Activated CD4-positive, alpha-beta T cell treated with anti-CD3 and anti-CD28 coated beads, Interleukin-2, amount 10 ng/mL, durations not matched to agents 24 days and 14 days (primary cell): ENCODE data around the gene DMP1. TPM values are rescaled to one million over a fixed set of nuclear protein-coding genes. Genes with fewer than 3 reads are reported as not detected.
A peak's percentile ranks its signal among the peaks of the same experiment; 100 is the strongest.
"Not testable (repeated sequence)": the region's sequence is repeated elsewhere in the genome, so short reads cannot be mapped to it uniquely, and the experiment has no call there.

Experiments
- DNase-seq: peaks from one replicate; pipeline ENCODE4 v3.0.0; 2022
- H3K27ac Mint-ChIP-seq: one replicate; pipeline ENCODE4 v1.8.0; 2022; ENCODE audit warnings: mild to moderate bottlenecking, mixed read lengths
- H3K27me3 Mint-ChIP-seq: one replicate; pipeline ENCODE4 v1.8.0; 2022; ENCODE audit warnings: mixed read lengths
- H3K36me3 Mint-ChIP-seq: one replicate; pipeline ENCODE4 v1.8.0; 2022; ENCODE audit warnings: low read depth, mild to moderate bottlenecking, mixed read lengths
- H3K4me1 Mint-ChIP-seq: one replicate; pipeline ENCODE4 v1.8.0; 2021; ENCODE audit warnings: mixed read lengths
- H3K4me3 Mint-ChIP-seq: one replicate; pipeline ENCODE4 v1.8.0; 2022; ENCODE audit warnings: mild to moderate bottlenecking, moderate library complexity, mixed read lengths
- H3K9me3 Mint-ChIP-seq: one replicate; pipeline ENCODE4 v1.8.0; 2021; ENCODE audit warnings: mixed read lengths
- intact Hi-C: fragments of 100-400 bp; cut with micrococcal nuclease; formaldehyde crosslinking; loops from one replicate; pipeline ENCODE4 v1.15.1; 2023
- total RNA-seq: library from RNA; stranded (reverse); gene quantifications from 2 replicates; pipeline ENCODE4 v1.2.3, GENCODE V29; 2022

Gene DMP1
- total RNA-seq, 1 donor from 2014 or later: not detected

DNA sequence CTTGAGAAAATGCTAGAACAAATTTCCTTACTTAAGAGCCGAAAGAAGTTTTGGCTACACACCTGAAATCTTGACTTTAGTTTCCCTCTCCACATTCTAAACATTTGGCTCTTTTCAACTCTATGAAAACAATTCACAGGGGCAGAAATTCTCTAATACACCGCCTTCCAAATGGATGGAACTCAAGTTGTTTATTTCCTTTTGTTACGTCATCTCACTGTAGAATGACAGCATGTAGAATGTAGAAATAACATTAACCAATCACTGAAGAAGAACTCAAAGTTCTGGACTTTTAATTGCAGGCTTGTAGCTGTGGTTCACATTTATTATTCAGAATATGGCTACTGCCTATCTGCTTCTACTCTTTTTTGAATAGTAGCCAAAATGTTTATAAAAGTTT, 1.9 kb downstream of the DMP1 start:
- no peaks in the 10 kb centered on the region for H3K9me3 Mint-ChIP-seq
- H3K4me3 Mint-ChIP-seq: no peak overlapping the region
- intact Hi-C loops: no loop called here
- H3K27ac Mint-ChIP-seq: no peak overlapping the region
- no peaks in the 10 kb centered on the region for H3K4me1 Mint-ChIP-seq
- peaks cover 3% of the 10 kb centered on the region for H3K27me3 Mint-ChIP-seq
- H3K36me3 Mint-ChIP-seq: no peaks in the 10 kb centered on the region
- no peak for DNase-seq

DNA sequence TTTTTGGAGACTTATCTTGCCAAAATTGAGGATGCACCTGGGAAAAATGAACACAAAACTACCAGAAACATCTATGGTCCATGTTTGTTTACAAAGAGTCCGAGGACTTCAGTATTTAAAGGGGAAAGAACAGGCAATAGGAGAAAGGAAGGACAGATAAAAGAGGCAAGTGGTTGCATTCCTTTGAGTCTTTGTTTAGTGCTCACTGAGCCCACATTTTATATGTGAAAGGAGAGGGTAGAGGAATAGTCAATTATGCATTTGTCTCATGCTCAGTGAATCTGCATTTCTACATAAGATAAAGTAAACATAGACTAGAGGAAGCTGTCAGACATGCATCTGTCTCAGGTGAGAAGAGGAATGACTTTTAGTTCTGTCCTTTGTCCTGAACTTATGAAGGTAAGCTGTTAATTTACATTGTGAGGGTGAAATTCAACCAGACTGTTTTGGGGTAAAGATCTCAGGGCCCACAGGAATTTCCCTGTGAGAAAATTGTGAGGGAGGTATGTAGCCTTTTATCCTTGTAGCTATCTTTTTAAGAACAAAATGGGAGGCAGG, 4.5 kb downstream of the DMP1 start:
- DNase-seq: no peak
- no peaks in the 10 kb centered on the region for H3K36me3 Mint-ChIP-seq
- H3K27me3 Mint-ChIP-seq: peaks cover 3% of the 10 kb centered on the region
- H3K4me3 Mint-ChIP-seq: no peak overlapping the region
- intact Hi-C loops: no loop called here
- no peaks in the 10 kb centered on the region for H3K4me1 Mint-ChIP-seq
- no peak overlapping the region for H3K27ac Mint-ChIP-seq
- H3K9me3 Mint-ChIP-seq: no peaks in the 10 kb centered on the region

DNA sequence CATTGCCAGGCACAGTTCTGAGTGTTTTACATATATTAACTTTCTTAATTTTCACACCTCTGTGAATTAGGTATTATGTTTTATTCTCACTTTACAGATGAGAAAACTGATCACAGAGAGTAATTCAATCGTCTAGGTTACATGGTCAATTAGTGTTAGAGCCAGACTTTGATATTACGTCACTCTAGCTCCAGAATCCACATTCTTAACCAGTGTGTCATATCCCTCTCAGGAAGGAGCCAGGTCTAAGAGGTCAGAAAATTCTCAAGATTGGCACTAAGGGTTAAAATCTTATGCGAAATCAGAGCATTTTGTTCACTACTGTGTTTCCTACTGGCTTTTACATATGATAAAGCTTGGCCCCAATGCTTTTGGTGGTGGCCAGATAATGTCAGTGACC, 7.4 kb downstream of the DMP1 start:
- Mint-ChIP-seq H3K27me3 (peaks cover 3% of the 10 kb centered on the region), H3K27ac (no peak overlapping the region), H3K4me1 (no peaks in the 10 kb centered on the region), H3K36me3 (no peaks in the 10 kb centered on the region), H3K9me3 (no peaks in the 10 kb centered on the region), H3K4me3 (no peak overlapping the region)
- intact Hi-C loops: no loop called here
- DNase-seq: no peak

DNA sequence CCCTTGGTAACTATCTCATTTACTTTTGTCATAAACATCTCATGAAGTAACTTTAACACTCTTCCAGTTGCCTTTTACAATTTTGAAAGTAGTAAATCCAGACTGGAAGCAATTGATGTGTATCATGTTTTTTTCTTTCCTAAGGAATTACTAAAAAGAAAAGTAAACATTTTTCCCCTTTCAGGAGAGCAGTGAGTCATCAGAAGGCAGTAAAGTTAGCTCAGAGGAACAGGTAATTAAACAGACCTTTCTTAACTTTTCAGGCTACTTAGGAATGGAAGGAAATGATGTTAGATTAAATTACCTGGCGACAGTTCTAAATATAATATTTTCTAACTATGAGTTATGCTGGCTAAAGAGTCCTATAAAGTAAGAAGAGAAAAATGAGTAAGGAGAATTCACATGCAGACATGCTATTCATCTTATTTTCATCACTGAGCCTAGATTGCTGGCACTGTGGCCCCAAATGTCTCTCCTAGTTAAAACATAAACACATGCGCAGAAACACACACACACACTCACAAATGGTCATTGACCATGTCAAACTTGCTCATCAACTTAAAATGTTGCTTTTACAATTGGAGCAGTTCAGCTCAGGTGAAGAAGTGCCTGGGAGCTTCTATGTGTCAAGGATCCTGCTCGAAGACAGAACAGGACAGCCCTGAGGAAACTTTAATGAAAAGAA, 9.3 kb downstream of the DMP1 start:
- Mint-ChIP-seq H3K27me3 (peaks cover 3% of the 10 kb centered on the region), H3K27ac (no peak overlapping the region), H3K36me3 (no peaks in the 10 kb centered on the region), H3K4me3 (no peak overlapping the region), H3K9me3 (no peaks in the 10 kb centered on the region), H3K4me1 (no peaks in the 10 kb centered on the region)
- intact Hi-C loops: no loop called here
- DNase-seq: no peak

DNA sequence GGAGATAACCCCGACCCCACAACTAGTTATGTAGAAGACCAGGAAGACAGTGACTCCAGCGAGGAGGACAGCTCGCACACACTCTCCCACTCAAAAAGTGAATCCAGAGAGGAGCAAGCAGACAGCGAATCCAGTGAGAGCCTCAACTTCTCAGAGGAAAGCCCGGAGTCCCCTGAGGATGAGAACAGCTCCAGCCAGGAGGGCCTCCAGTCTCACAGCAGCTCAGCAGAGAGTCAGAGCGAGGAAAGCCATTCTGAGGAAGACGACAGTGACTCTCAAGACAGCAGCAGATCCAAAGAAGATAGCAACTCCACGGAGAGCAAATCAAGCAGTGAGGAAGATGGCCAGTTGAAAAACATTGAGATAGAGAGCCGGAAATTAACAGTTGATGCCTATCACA, 12.8 kb downstream of the DMP1 start:
- Mint-ChIP-seq H3K4me1 (no peaks in the 10 kb centered on the region), H3K36me3 (no peaks in the 10 kb centered on the region)

DNA sequence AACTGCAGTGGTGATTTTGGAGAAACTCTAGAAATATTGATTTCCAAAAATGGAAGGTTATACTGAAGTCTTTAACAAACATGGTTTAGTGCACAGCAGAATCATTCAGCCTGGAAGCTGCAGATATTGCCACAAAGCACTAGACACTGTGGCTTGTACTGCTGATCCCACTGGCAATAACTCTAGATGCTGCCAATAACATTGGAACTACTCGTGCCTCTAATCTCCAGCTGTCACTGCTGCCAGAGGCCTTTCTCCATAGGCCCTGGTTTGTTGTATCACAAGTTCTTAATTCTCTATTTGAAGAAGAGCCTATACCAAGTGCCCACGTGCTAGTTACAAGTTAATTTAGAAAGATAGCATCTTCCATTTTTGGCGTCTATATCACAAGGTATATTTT, 19.3 kb downstream of the DMP1 start:
- H3K4me1 Mint-ChIP-seq: no peaks in the 10 kb centered on the region
- intact Hi-C loops: no loop called here
- no peak overlapping the region for H3K4me3 Mint-ChIP-seq
- H3K27me3 Mint-ChIP-seq: peaks cover 2% of the 10 kb centered on the region
- peaks cover 14% of the 10 kb centered on the region for H3K9me3 Mint-ChIP-seq
- no peak for DNase-seq
- H3K36me3 Mint-ChIP-seq: no peaks in the 10 kb centered on the region
- no peak overlapping the region for H3K27ac Mint-ChIP-seq

More for the DNA sequence above, 12.8 kb downstream of the DMP1 start:
- H3K27ac Mint-ChIP-seq: no peak overlapping the region
- H3K27me3 Mint-ChIP-seq: no peaks in the 10 kb centered on the region
- intact Hi-C loops: no loop called here
- no peaks in the 10 kb centered on the region for H3K9me3 Mint-ChIP-seq
- DNase-seq: no peak
- H3K4me3 Mint-ChIP-seq: no peak overlapping the region

DNA sequence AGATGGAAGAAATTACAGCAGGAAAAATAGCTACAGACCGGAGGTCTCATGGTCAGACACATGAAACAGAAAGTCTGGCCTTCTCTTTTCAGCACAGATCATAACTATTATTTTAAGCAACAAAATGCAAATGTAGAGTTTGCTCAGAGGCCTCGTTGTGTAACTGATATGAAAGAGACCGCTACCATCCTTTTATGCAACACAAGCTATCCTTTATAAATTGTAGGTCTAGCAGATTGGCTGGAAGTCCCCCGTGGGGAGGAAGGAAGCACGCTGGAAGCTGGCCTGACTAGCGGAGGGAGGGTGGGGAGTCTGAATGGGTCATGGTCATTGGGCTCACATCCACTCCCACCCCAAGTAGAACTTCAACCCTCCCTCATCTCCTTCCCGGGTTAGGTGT, 27.7 kb downstream of the DMP1 start:
- no peaks in the 10 kb centered on the region for H3K36me3 Mint-ChIP-seq

DNA sequence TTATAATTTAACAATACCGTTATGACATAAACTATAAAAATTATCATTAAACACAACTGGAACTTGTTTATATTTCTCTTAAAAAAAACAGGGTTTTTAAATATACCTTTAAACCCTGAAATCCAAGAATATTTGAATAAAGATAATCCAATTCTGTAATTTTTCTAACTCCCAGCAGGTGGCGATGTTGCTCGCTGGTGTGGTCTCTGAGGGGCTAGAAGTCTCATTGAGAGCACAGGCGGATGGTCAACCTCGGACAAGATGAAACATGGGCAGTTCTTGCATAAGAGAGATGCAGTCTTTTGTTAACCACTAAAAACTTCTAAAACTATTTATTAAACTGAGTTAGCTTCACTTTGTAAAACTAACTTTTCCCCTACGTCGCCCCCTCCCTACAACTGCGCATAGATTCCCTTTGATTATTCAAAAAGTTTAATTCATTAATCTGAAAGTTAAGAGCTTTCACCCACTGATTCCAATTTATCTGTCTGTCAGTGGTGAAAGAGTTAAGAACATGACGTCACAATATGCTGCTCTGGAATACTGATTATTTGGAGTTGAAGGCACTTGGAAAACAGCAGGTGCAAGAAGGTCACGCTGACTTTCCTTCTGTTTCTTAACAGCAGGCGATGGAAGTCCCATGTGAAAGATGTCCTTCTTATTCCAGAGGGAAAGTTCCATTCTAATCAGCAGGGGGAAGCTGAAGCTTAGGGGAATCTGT, 29.5 kb downstream of the DMP1 start:
- Mint-ChIP-seq H3K9me3 (no peaks in the 10 kb centered on the region), H3K36me3 (no peaks in the 10 kb centered on the region), H3K4me3 (no peak overlapping the region), H3K27ac (no peak overlapping the region), H3K27me3 (no peaks in the 10 kb centered on the region), H3K4me1 (no peaks in the 10 kb centered on the region)
- DNase-seq: peak; percentile 64
- intact Hi-C loops: loop anchor here (2.0 to 10.0 kb wide), 3 partner anchors 169 to 533 kb away; partner anchors contain the start of gene SPP1

More for the DNA sequence above, 27.7 kb downstream of the DMP1 start:
- Mint-ChIP-seq H3K4me1 (no peaks in the 10 kb centered on the region), H3K27ac (no peak overlapping the region), H3K9me3 (peaks cover 8% of the 10 kb centered on the region), H3K4me3 (no peak overlapping the region), H3K27me3 (no peaks in the 10 kb centered on the region)
- DNase-seq: no peak
- intact Hi-C loops: loop anchor here (2.0 to 10.0 kb wide), 3 partner anchors 171 to 535 kb away; partner anchors contain the start of gene SPP1

DNA sequence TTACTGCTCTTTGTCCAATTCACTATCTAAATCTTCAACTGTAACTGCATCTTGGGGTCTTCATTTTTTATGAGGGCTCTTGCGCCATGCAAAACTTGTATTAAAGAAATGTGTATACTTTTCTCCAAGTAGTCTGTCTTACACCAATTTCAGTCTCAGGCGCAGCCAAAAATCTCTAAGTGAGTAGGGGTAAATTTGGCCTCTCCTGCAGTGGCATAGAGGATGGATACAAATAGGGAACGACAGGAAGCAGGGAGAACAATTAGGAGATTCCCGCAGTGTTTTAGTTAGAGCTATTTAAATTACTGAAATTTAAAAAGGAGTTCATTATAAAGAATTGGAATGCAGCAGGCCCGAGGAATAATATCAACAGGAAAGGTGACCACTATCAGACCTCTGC, 30.2 kb downstream of the DMP1 start:
- no peaks in the 10 kb centered on the region for H3K36me3 Mint-ChIP-seq
- H3K9me3 Mint-ChIP-seq: no peaks in the 10 kb centered on the region
- no peaks in the 10 kb centered on the region for H3K27me3 Mint-ChIP-seq
- intact Hi-C loops: no loop called here
- H3K4me3 Mint-ChIP-seq: no peak overlapping the region
- no peaks in the 10 kb centered on the region for H3K4me1 Mint-ChIP-seq
- DNase-seq: no peak
- H3K27ac Mint-ChIP-seq: no peak overlapping the region

DNA sequence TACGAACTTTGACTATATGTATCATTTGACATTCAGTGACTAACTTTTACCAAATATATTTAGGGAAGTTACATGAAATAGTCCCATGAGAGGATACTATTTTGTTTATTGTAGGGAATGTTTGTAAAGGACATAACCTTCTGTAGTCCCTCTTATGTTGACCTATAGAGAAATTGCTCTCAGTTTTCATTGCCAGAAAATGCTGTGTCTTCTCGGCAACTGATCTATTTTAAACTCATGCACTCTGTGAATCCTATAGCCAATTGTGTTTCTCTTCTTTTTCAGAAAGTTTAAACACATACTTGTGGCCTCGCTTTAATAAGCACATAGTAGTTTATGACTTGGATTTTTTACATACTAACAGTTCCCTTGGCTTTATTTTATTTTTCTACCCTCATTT, 38.2 kb downstream of the DMP1 start:
- intact Hi-C loops: no loop called here

DNA sequence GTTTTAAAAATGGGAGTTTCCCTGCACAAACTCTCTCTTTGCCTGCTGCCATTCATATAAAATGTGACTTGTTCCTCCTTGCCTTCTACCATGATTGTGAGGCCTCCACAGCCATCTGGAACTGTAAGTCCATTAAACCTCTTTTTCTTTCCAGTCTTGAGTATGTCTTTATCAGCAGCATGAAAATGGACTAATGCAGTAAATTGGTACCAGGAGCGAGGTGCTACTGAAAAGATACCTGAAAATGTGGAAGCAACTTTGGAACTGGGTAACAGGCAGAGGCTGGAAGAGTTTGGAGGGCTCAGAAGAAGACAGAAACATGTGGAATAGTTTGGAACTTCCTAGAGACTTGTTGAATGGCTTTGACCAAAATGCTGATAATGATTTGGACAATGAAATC, 40.9 kb downstream of the DMP1 start:
- H3K27me3 Mint-ChIP-seq, H3K36me3 Mint-ChIP-seq, intact Hi-C loops, H3K4me1 Mint-ChIP-seq, DNase-seq, H3K27ac Mint-ChIP-seq, H3K4me3 Mint-ChIP-seq, H3K9me3 Mint-ChIP-seq: not testable (repeated sequence)

More for the DNA sequence above, 38.2 kb downstream of the DMP1 start:
- Mint-ChIP-seq H3K4me1 (no peaks in the 10 kb centered on the region), H3K36me3 (no peaks in the 10 kb centered on the region), H3K27ac (no peak overlapping the region), H3K4me3 (no peak overlapping the region), H3K9me3 (peaks cover 6% of the 10 kb centered on the region), H3K27me3 (no peaks in the 10 kb centered on the region)
- DNase-seq: no peak

DNA sequence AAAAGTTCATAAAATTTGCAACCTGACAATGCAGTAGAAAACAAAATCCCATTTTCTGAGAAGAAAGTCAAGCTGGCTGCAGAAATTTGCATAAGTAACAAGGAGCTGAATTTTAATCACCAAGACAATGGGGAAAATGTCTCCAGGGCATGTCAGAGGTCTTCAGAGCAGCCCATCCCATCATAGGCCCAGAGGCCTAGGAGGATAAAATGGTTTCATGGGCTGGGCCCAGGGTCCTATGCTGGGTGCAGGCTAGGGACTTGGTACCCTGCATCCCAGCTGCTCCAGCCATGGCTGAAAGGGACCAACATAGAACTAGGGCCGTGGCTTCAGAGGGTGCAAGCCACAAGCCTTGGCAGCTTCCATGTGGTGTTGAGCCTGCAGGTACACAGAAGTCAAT, 42.0 kb downstream of the DMP1 start:
- H3K9me3 Mint-ChIP-seq, intact Hi-C loops: not testable (repeated sequence)

DNA sequence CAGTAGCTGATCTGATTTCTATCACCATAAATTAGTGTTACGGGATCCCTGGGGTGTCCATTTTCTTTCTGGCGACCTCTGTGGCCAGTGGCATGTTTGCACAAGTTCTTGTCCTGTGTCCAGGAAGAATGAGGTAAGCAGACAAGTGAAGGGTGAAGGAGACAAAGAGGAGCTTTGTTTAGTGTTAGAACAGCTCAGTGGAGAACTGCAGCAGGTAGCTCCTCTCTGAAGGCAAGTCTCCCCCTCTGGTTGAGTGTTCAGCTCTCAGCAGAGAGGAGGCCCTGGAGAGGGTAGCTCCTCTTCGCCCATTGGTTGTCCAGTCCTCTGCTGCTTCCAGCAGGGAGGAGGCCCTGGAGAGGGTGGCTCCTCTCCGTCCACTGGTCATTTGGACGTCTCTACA, 47.2 kb downstream of the DMP1 start:
- H3K4me1 Mint-ChIP-seq: no peaks in the 10 kb centered on the region
- no peaks in the 10 kb centered on the region for H3K27me3 Mint-ChIP-seq
- intact Hi-C loops: no loop called here
- no peak for DNase-seq
- H3K36me3 Mint-ChIP-seq: no peaks in the 10 kb centered on the region
- H3K4me3 Mint-ChIP-seq: no peak overlapping the region
- H3K27ac Mint-ChIP-seq: no peak overlapping the region
- H3K9me3 Mint-ChIP-seq: peaks cover 5% of the 10 kb centered on the region

More for the DNA sequence above, 42.0 kb downstream of the DMP1 start:
- H3K27ac Mint-ChIP-seq, H3K36me3 Mint-ChIP-seq, DNase-seq, H3K4me1 Mint-ChIP-seq, H3K4me3 Mint-ChIP-seq, H3K27me3 Mint-ChIP-seq: not testable (repeated sequence)

DNA sequence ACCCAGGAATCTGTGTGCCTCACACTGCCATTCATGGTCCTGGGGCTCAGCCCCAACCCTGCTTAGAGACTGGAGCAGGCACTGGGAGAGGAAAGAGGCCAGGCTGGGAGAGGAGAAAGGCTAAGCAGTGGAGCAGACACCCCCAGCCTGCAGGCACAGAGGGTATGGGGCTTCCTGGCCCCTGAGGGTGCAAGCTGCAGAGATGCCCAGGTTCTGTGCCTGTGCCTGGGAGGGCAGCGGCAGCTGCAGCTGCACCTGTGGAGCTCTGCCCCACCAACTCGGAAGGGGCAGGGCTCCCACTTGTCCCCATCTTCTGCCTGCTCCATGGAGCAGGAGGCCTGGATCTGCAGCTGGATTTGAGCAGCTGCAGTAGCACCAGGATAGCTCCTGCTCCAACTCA, 47.9 kb downstream of the DMP1 start:
- peaks cover 5% of the 10 kb centered on the region for H3K9me3 Mint-ChIP-seq
- H3K4me3 Mint-ChIP-seq: no peak overlapping the region
- no peaks in the 10 kb centered on the region for H3K27me3 Mint-ChIP-seq
- H3K4me1 Mint-ChIP-seq: no peaks in the 10 kb centered on the region
- H3K27ac Mint-ChIP-seq: no peak overlapping the region
- peak; percentile 11 for DNase-seq
- H3K36me3 Mint-ChIP-seq: no peaks in the 10 kb centered on the region
- intact Hi-C loops: no loop called here
